ENCODE data around the gene CATSPERE. TPM values are rescaled to one million over a fixed set of nuclear protein-coding genes. Genes with fewer than 3 reads are reported as not detected.

The CATSPERE gene, protein sequence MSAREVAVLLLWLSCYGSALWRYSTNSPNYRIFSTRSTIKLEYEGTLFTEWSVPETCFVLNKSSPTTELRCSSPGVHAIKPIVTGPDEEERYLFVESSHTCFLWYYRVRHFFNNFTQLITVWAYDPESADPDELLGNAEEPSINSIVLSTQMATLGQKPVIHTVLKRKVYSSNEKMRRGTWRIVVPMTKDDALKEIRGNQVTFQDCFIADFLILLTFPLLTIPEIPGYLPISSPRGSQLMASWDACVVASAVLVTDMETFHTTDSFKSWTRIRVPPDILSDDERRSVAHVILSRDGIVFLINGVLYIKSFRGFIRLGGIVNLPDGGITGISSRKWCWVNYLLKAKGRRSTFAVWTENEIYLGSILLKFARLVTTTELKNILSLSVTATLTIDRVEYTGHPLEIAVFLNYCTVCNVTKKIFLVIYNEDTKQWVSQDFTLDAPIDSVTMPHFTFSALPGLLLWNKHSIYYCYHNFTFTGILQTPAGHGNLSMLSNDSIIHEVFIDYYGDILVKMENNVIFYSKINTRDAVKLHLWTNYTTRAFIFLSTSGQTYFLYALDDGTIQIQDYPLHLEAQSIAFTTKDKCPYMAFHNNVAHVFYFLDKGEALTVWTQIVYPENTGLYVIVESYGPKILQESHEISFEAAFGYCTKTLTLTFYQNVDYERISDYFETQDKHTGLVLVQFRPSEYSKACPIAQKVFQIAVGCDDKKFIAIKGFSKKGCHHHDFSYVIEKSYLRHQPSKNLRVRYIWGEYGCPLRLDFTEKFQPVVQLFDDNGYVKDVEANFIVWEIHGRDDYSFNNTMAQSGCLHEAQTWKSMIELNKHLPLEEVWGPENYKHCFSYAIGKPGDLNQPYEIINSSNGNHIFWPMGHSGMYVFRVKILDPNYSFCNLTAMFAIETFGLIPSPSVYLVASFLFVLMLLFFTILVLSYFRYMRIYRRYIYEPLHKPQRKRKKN
- total RNA-seq, result 0.72 TPM

DNA sequence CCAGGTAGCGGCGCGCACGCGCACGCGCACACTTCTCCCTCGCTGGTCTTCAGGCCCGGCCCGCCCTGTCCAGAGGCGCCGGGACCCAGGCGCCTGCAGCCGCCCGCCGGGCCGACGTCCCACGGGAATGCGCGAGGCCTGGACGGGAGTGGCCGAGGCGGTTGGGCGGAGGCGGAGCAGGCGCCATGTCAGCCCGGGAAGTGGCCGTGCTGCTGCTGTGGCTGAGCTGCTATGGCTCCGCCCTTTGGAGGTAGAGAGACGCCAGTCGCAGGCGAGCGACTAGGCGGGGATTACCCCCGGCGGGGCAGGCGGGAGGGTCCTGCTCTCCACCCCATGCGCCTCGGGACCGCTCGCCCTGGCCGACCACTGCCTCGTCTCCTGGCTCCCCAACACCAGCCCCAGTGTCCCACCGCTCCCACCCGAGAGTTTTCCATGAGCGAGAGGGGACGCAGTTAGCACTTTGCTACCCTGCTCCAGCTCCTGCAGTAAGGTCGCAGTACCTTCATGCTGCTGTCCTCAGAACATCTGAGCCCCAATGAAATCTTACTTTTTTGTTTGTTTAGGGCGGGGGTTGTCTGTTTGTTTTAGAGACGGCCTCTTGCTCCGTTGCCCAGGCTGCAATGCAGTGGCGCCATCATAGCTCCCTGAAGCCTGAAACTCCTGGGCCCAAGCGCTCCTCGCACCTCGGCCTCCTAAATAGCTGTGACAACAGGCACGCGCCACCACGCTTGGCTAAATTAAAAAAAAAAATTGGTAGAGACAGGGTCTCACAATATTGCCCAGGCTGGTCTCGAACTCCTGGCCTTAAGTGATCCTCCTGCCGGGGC, at the start of gene CATSPERE:
Gene CATSPERE (plus strand): TSS at position 29 of the 827 bp plus-strand sequence. CDS start 157 bp downstream, at position 186.
- DNase-seq (ENCODE audit: low spot score), result peak; percentile 85

DNA sequence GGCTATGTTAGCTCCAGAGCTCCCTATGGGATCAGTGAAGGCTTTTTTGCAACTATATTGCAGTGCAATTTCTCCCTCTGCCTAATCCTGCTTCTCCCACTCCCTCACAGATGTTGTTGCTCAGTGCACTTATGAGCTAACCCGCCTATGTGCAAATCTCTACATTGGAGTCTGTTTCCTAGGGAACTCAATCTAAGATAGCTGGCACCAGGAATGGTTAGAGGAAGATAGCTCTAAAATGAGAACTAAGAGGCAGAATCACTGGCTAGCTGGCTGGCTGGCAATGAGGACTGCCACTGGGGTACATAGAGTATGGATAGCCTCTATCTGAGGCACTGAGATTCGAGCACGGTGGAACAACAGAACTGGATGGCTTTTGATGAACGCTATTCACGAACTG, 48.9 kb upstream of the CATSPERE start:
- DNase-seq (ENCODE audit: low spot score), result no peak

DNA sequence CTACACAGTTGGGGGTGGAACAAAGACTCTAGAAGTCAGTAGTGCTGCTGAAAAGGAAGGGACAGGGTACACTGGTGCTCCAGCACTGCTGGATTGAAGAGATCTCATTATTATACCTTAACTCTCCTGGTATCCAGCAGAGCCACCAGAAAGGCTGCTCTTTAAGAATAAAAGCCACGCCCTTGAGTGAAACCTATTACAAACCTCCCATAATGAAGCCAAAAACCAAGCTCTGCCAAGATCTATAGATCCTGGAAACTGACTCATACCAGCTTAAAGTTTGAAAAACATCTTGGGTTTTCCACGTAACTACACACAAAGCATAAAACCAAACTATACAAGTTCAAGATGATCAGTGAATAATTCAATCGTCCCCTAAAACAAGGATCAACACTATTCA, 47.3 kb upstream of the CATSPERE start:
- DNase-seq (ENCODE audit: low spot score), result no peak

DNA sequence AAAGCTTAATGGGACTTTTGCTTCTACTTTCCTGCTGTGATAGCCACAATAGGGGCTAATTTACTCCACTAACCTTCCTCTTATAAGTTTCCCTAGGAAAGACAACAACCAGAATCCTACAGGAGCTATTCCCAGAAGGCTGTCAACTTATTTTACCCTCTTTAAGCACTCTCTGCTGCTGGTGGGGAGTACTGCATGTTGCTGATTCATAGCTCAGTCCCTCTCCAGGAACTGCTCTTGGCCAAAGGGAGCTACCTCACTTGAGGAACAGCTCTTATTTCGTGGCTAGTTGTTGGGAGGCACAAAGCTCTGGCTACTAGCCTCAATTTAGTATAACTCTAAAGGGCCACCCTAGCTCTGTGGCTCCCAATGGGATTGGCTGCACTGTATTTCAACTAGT, 46.5 kb upstream of the CATSPERE start:
- DNase-seq (ENCODE audit: low spot score), result no peak

DNA sequence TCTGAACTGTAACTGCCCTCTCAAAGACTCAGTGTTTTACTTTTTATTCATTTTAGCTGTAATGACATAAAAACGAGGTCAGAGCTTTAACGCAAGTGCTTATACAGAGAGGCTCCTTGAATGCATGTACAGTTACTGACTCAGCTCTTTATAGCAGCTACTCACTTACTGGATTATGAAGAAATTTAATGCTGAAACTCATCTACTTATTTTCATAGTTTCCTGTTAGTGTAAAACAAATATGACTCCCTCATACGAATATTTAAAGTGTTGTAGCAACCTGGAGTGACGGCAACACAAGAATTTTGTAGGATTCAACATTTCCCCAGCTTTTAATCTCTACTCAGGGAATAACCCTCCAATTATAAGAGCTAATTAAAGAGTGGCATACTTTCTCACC, 42.0 kb upstream of the CATSPERE start:
- no peak for DNase-seq (ENCODE audit: low spot score)

DNA sequence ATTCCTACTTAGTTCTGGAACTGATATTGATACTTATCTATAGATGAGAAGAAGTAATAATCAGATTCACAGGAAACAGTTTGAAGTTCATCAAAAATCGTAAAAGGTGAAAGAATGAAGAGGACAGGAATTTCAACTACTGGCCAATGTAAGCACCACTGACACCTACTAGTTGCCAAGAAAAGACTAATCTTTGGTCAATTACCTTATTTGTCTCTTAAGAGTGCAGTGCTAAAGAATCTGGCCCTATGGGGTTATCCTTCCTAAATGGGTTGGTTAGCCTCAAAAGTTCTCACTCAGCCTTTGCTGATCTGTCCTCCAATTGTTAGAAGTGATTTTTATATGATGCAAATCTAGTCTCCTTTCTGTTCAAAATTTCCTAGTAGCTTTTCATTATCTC, 38.9 kb upstream of the CATSPERE start:
- DNase-seq (ENCODE audit: low spot score), result no peak

DNA sequence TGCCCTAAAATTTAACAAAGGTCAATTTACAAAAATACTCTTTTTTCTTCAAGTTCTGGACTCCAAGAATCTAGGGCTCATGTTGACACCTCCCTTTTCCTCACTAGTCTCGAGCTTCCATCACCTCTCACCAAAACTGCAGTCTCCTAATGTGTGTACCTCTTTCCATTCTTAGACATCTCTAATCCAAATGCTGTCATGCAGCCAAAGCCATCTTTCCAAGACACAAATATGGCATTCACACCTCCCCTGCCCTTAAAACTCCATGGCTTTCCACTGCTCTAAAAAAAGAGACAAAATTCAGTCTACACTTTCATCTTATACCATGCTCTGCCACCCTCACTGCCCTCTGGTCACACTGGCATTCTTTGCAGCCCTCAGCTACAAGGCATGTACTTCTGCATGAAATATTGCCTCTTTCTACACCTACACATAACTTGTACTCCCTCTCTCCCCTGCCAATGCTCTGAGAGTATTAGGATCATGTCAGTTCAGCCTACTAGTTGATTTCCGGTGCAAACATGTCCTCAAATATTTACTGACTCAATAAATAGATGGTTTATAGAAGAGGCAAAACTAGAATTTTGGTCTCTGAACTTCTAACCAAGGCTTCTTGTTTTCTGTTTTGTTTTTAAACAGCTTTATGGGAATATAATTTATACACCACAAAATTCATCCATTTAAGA, 36.3 kb upstream of the CATSPERE start:
- DNase-seq (ENCODE audit: low spot score), result no peak

DNA sequence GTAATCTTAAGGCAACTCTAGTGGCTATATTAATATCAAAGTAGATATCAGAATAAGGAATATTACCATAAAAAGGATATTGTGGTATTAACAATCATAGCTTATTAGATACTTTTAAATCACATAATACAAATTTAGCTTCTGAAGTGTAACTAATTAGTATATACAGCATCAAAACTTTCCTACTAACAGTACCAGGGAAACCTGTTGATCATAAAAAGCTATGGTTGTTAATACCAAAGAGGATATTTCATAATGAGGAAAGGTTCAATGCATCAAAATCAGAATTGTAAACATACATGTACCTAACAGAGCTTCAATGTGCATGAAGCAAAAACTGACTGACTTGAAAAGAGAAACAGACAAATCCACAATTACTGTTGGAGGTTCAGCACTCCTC, 33.4 kb upstream of the CATSPERE start:
- no peak for DNase-seq (ENCODE audit: low spot score)

DNA sequence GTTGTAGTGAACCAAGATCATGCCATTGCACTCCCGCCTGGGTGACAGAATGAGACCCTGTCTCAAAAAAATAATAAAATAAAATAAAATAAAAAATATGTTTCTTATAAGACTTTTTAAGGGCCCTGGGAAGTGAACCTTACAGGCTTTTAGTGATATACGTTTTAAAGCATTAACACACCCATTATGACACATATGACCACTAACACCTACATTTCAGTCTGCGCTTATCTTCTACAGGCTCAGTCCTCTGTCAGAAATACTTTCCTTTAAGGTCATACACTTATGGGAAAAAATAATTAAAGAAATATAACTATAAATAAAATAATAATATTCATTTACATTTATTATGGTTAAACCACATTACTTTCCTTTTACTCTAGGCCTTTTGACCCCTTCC, 31.3 kb upstream of the CATSPERE start:
- no peak for DNase-seq (ENCODE audit: low spot score)

DNA sequence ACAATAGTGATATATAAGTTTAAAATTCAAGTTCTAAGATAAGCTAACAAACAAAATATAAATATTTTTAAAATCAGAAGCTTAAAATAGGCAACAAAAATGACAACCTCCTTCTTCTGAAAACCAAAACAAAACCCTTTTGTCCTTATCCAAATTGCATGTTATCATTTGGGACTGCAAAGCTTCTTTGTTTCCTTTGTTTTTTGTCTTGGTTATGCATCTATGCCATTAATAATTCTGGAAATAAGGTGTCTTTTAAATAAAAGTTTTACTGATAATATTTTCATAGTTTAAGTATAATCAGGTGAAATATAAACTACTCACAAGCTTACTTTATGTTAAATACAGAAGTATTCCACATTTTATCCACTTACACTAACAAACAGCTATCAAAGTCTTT, 29.9 kb upstream of the CATSPERE start:
- DNase-seq (ENCODE audit: low spot score), result no peak

DNA sequence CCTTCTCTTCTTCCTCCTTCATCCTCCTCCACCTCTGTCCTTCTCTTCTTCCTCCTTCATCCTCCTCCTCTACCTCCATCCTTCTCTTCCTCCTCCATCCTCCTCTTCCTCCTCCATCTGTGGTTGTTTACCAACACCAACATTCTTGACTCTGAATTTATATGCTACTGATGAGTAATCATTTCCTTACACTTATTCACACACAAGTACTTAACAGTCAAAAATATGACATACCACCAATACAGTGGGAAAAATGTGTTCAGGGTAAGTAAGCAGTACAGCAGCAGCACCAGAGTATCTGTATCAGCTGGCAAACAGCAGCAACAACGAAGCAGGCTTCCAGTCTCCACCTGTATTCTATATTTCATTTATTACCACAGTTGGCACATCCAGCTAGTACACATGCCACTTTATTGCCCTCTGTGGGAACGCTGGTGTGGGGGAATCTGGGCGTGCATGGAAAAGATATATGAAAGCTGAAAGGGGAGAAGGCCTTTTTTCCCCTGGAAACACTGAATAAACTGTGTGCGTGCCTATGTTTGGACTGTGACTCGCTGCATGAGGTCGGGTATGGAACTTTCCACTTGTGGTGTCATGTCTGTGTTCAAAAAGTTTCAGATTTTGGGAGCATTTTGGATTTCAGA, 25.4 kb upstream of the CATSPERE start:
- no peak for DNase-seq (ENCODE audit: low spot score)

DNA sequence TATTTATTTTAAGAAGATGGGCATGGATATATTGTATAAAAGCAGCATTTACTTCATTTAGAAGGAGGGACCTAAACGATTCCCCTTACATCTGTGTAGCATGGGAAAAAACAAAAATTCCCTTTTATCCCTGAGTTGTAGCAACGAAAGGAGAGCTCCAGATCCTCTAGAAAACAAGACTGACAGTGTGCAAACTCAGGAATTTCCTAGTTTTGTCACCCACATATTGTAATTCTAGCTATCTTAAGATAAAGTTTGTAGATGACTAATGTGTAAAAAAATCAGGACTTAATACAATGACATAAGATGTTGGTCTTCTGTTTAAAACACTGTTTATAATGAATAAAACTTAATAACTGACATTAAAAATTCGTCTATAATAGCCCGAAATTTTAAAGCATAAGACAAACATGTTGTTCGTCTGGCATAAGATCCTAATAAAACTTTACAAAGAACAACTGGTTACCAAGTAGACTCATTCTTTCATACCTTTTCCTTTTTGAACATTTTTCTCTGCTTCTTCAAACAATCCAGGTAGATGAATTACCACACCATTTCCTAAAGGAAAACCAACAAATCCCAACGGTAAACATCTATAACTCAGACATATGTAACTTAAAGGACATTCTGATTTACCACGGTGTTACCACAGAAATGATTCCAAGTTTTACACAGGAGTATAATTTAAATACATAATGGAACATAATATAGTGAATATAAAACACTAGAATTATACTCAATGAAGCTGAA, 24.6 kb upstream of the CATSPERE start:
- DNase-seq (ENCODE audit: low spot score), result no peak

DNA sequence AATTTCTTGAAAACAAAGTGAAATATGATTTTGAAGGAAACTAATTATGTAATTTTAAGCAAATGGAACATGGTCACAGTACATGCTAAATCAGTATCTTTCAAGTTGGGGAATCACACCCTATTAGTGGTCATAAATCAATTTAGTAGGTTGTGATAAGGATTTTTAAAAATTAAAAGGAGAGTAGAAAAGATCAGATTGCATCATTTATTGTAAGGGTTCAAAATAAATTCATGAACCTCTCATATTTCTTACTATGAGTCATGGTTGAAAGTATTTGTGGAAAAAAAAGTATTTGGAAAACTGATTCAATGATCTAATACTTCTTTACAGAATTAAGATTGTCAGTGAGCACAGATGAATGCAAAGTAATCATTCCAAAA, 24.0 kb upstream of the CATSPERE start:
- DNase-seq (ENCODE audit: low spot score), result no peak

DNA sequence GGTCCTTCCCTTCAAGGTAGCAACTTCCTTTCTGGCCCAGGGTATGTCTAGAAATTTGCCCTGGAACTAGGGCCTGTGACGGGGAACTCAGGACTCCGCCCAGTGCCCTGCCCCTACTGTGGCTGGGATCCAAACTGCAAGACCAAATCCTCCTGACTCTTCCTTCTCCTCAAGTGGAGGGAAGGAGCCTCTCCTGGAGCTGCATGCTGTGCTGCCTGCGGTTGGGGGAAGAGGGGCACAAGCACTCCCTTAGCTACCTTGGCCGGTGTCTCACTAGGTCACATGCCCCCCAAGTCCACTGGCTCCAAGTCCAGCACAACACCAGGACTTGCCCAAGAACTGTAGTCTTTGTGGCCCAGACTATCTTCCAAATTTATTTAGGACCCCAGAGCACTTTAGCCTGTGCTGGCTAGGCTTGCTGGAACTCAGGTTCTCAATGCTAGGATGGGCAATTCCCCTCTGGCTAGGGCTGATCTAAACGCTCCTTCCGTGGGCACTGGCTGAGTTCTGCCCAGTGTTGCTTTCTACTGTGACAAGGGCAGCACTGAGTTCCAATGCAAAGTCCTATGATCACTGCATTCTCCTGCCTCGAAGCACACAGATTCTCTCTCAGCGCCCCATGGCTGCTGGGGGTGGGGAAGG, 21.6 kb upstream of the CATSPERE start:
- no peak for DNase-seq (ENCODE audit: low spot score)

DNA sequence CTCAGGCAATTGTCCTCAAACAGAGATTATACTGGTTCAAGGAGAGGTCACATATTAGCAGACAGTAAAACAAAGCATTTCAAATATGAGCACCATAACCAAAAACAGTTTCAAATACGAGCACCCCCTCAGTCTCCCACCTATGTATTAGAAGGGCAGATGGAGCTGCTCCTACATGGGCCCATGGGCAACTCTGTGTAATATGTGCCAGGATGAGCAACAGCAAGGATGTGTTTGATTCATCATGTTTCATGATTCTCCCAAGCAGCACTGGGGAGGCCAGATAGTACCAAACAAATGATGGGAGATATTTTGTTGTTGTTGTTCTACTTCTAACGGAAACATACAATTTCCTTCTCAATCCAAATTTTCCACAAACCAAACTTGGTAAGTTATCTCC, 18.2 kb upstream of the CATSPERE start:
- no peak for DNase-seq (ENCODE audit: low spot score)

DNA sequence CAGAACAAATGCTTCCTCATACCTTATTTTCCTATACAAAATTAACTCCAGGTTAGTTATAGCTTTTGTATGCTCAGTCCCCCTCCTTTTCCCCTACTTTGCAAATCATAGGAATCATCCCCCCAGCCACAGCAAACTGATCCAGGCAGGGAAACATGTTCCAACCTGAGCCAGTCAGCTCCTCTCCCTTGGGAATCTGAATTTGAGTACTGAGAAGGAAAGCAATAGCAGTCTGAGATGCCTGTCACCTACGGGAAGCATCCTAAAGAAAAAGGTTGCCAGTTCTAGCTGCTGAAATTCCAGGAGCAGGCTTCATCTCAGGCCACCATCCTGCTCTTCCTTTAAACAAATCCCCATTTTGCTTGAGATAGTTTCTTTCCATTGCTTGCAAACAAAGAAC, 16.2 kb upstream of the CATSPERE start:
- DNase-seq (ENCODE audit: low spot score), result no peak

DNA sequence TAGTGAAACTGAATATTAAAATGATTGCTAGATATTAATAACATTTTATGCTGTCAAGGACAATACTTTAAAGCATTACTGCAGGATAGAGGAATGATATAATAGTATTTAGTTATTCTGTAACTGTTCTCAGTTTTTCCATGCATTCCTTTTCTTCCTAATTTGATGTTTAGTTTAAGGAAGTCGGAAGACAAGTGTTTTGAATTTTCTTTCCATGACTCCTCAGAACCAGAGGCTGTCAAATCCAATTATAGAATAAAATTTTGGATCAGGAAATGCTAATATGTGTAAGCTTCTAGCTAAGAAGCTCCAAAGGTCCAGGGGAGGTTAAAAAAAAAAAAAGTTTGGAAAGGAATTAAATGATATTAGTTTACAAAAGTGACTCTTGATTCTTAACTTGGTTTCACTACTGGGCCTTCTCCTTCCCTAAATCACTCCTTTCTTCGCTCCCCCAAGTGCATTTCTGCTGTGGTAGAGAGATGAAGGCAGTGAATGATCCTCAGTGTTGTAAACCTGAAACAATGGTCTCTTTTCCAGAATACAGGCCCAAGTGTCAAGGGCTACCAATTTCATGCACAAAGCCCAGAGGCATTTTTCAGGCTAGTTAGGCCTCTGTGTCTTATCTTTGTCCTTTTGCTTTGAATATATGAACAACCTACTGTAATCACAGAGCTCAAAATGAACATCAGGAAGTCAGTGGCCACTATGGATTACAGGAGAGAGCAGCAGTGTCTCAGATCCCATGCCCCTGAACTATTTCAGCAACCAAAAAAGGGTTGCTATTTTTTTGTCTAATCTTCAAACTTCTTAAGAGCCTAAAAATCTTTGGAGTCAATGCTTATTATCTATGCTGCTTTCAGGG, 15.5 kb upstream of the CATSPERE start:
- no peak for DNase-seq (ENCODE audit: low spot score)

DNA sequence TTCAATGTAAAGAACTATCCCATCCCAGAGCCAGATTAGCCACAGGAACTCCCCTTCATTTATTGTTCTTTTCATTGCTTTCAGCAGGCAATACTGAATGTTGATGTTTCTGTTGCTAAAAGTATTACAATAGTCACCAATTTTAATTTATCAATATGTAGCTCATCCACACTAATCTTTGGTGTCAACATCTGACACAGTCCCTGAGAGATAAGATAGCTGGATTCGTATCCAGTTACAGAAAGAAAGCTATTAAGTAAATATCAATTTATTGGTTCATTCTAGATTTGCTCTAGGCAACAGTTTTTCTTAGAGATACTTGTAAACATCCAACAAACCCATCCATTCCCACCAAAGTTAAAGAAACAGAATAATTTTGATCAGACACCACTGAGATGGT, 14.0 kb upstream of the CATSPERE start:
- no peak for DNase-seq (ENCODE audit: low spot score)

DNA sequence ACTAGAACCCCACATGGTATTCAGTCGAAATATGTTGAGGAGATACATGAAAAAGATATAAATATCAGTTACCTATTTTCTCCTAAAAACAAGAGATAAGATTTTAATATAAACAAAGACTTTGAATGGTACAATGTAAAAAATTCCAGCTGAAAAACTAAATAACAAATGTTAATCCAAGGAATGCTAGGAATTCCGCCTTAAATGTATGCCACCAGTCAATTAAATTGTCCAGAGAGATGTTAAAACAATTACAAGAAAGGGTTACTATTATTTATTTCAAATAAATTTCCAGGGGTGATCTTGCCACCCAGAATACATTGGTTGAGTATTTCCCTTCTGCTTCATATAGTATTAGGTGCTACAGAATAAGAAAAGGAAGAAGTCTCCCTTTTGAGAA, 13.5 kb upstream of the CATSPERE start:
- DNase-seq (ENCODE audit: low spot score), result no peak
